GM21526 (cell line): ENCODE measurements around the gene SVOPL.
A peak's percentile ranks its signal among the peaks of the same experiment; 100 is the strongest.

Experiments
- ATAC-seq: cut with Tn5 transposase; IDR thresholded peaks from one replicate; pipeline ENCODE4 v1.9.1; 2021; ENCODE audit warnings: moderate library complexity; ENCODE audit not compliant: unreplicated experiment, low FRiP score

SVOPL gene

DNA sequence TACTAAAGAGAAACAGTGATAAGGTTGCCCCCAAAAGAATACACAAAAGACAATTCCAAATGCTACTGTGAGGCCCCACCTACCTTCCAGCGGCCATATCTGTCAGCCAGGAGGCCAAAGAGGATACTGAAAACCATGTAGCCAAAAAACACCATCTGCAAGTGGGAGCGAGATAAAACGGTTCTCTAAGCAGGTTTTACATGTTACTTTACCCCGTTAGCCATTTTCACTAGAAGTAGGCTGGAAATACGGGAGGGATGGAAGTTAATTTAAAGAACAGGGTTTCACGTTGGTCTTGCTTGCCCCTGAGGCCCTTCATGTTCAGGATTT is 38.2 kb downstream of the SVOPL start:
- no peak for ATAC-seq

- no peak for ATAC-seq
These were observed 38.8 kb downstream of the SVOPL start for GRCh38 chr7:138662076-138662990.

DNA sequence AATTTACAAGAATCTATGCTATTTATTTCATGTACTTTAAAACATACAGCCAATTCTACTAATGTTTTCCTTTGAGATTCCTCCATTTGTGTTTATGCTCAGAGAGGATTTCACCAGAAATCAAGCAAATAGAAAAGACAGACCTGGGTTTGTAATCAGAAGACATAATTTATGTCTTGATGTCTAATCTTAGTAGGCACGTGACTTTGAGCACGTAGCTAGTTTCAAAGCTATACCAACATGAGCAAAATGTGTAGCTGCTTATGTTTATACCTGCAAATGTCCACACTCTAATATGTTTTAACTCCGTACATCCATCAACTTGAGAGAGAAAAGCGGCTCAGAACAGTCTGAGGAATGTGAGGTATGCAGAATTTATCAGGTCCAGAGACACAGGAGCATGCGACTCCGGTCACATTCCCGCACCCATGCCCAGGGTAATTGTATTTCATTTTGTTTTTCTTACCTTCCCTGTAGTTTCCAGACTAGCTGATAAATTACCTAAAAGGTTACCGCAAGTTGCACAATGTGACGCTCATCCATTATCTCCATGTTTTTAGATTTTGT is 40.0 kb downstream of the SVOPL start:
- no peak for ATAC-seq

GRCh38 chr7:138658889-138659288 is 42.3 kb downstream of the SVOPL start:
- ATAC-seq = no peak

GRCh38 chr7:138657854-138658386 is 43.2 kb downstream of the SVOPL start:
- ATAC-seq = no peak

DNA sequence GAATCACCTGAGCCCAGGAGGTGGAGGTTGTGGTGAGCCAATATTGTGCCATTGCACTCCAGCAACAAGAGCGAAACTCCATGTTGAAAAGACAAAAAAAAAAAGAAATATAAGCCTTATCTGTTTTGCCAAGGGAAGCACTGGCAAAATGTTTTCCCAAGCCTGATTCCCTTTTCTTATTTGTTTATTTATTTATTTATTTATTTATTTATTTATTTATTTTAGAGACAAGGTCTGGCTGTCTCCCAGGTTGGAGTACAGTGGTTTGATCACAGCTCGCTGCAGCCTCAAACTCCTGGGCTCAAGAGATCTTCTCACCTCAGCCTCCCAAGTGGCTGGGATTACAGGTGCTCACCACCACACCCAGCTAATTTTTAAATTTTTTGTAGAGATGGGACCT is 44.2 kb downstream of the SVOPL start:
- no peak for ATAC-seq

DNA sequence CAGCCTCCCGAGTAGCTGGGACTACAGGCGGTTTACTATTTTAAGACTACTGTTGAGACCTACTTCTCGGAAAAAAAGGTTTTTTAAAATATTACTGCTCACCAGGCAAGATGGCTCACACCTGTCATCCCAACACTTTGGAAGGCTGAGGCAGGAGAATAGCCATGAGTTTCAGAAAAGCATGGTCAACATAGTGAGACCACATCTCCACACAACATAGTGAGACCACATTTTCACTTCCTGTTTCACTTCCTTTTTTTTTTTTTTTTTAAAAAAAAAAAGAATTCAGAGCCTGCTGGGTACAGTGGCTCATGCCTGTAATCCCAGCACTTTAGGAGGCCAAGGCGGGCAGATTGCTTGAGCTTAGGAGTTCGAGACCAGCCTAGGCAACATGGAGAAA is 46.5 kb downstream of the SVOPL start:
- no peak for ATAC-seq

DNA sequence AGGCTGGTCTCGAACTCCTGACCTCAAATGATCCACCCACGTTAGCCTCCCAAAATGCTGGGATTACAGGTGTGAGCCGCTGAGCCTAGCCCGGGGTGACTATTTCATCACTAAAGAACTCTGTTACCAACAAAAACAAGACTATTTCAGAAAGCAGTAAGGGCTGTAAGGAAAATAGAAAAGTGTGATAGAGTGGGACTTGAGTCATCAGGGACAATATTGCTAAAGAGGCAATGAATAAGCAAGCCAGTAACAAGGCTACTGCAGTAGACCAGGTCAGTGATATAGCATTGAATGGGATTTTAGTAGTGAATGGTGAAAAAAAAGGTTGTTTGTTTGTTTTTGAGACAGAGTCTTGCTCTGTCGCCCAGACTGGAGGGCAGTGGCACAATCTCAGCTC is 51.7 kb downstream of the SVOPL start:
- no peak for ATAC-seq

DNA sequence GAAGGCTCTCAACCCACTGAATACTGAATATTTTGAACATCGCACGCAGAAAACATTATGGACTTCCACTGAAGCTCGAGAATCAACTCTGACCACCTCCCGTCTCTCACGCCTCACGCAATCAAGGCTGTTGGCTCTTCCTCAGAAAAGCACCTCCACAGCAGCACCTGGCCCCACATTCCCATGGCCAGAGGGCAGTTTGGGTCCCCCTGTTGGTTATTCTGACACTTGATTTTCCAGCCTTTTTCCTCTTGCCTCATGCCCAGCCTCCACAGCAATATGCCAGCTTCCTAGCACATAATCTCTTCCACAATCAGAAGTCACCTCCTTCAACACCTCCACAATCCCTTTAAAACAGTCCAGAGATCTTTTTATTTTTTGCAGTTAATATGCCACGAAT is 55.9 kb downstream of the SVOPL start:
- ATAC-seq = no peak

GRCh38 chr7:138632826-138633602 is 68.1 kb downstream of the SVOPL start:
- ATAC-seq = no peak

DNA sequence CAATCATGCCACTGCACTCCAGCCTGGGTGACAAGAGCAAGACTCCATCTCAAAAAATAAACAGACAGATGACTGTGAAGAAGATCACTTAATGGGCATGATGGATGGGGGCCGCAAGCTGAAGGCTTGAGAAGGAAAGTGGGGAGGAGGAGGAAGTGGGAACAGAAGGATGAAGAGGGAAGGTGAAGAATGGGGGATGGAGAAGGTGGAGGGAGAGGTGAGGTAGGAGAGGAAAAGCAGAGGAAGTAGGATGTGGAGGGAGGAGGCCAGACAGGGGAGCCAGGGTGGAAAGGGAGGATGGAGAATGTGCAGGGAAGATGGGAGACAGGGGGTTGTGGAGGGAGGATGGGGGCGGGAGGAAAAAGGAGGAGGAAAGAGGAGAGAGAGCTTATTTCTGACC is 68.8 kb downstream of the SVOPL start:
- ATAC-seq = no peak

DNA sequence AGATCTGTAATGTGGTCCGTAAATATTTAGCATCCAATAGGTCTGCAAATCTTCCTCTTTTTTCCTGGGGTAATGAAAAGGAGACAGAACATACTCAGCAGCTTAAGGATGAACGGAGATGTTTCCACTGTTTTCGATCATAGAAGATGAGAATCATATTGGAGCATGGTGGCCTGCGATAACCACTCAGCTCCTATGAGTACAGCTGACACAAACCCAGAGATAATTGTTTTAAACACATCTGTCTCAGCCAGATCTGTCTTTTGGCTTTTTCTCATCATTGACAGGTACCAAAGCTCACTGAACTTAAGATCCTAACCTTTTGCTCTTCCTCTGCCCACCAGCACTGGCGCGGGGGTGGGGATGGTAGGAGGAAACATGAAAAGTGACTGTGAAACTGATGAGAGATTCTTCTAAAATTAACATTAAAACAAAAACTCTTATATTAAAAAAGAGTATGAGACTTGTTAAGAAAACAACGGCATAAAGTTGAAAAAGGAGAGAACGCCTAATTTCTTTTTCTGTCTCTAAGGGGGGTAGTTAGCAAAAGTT is 71.0 kb downstream of the SVOPL start:
- ATAC-seq = no peak

GRCh38 chr7:138627361-138627760 is 73.8 kb downstream of the SVOPL start:
- ATAC-seq = no peak

- no peak for ATAC-seq
These were observed 74.3 kb downstream of the SVOPL start for GRCh38 chr7:138626846-138627245.

DNA sequence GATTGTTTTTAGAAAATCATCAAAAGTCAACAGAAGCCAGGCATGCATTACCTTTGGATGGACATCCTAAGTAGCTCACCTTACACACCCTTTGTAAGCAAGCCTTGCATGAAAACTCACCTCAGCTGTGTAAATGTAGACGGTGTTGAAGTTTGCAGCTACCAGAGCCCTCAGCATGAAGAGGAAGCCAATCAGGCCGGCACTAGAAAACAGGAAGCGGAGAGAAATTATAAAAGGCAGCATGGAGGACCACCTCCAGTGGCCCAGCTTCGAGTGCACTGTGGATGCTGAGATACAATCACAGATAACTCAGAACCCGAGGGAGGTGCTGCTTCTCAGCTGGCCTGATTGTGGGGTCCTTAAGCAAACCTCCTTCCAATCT is 75.3 kb downstream of the SVOPL start:
- ATAC-seq = peak; percentile 56

DNA sequence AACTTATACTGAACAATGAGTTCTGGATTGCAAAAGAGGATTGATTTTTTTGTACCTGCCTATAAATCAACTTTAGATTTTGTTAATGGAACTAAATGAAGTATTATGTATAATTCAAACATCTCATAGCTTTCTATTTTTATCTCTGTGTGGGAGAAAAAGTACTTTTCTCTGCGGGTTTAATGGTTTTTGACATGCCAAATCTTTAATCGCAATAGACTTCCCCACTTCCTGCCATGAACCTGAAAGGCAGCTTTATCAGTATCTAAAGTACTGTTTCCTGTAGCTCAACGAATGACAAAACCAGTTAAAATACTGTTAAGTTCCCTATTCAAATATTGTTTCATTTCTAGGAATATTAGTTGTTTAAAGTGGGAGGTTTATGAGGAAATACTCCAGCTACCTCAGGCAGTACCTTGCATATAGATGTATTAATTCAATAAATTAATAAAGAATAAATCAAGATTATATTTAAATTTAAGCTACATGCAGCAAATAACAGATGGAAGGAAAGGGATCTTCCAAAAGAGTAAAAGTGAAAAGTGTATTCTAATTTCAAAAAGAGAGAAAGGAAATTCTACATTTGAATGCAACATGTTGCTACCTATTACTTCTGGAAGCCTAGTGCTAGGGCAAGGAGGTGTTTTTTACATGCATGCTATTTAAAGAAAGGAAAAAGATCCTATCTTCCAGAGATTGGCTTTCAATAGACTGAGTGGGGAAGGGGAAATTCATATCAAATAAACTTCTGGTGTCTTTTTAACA is 75.9 kb downstream of the SVOPL start:
- no peak for ATAC-seq

DNA sequence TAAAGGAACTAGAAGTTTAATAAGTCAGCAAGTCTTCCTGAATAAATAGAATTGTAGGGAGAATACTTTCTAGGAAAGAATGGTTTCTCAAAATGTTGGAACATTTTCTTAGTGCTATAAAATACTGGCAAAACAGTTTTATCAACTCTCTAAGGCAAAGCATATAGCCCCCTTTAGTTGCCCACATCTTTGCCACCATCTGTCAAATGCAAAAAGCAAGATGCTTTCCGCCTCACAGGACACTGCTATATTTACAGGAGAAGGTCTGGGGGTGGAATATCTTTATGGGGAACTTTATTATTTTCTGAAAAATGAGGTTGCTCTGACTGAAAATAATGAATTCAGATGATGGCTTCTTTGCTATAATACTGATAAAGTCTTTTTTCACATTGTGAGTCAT is 78.3 kb downstream of the SVOPL start:
- no peak for ATAC-seq

GRCh38 chr7:138618933-138619332 is 82.2 kb downstream of the SVOPL start:
- no peak for ATAC-seq

DNA sequence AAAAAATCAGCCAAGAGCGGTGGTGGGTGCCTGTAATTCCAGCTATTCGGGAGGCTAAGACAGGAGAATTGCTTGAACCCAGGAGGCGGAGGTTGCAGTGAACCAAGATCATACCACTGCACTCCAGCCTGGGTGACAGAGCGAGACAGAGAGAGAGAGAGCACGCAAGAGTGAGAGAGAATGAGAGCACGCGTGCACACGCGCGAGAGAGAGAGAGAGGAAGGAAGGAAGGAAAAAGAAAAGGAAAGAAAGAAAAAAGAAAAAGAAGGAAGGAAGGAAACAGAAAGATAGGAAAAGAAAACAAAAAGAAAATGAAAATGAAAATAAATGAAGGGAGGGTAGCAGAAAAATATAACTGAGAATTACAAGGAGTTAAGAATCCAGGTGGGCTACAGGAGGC is 82.7 kb downstream of the SVOPL start:
- ATAC-seq = no peak

GRCh38 chr7:138616085-138616484 is 85.1 kb downstream of the SVOPL start:
- no peak for ATAC-seq
